C4-2B (cell line): ENCODE data around the gene DENND4C.

ENCODE experiments used
- H3K27ac ChIP-seq: fragments of 450-650 bp; 2 replicates; pipeline ENCODE4 v1.5.1; 2017
- ZFX ChIP-seq: fragments of 450-650 bp; IDR thresholded peaks from 2 replicates; pipeline ENCODE4 v1.6.1; 2017
- TF ChIP-seq, protein P1 (sequence below): fragments of 450-650 bp; conservative IDR thresholded peaks from 2 replicates; pipeline ENCODE4 v1.5.1; 2017; ENCODE audit warnings: mild to moderate bottlenecking

Gene DENND4C

DNA sequence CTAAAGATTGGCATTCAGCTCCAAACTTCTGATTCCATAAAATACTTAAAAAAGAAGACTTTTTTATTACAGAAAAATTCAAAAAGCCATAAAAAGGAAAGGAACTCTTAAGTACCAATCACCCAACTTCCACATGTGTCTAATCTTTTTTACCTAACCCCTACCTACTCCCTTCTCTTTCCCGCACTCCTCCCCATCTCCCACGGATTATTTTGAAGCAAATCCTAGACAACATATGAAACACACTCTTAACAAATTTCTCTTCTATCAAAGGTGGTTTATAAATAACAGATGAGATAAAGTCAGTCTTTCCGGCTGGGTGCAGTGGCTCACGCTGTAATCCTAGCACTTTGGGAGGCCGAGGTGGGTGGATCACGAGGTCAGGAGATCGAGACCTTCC lies 5.9 kb upstream of the DENND4C start:
- TF ChIP-seq, protein P1, sequence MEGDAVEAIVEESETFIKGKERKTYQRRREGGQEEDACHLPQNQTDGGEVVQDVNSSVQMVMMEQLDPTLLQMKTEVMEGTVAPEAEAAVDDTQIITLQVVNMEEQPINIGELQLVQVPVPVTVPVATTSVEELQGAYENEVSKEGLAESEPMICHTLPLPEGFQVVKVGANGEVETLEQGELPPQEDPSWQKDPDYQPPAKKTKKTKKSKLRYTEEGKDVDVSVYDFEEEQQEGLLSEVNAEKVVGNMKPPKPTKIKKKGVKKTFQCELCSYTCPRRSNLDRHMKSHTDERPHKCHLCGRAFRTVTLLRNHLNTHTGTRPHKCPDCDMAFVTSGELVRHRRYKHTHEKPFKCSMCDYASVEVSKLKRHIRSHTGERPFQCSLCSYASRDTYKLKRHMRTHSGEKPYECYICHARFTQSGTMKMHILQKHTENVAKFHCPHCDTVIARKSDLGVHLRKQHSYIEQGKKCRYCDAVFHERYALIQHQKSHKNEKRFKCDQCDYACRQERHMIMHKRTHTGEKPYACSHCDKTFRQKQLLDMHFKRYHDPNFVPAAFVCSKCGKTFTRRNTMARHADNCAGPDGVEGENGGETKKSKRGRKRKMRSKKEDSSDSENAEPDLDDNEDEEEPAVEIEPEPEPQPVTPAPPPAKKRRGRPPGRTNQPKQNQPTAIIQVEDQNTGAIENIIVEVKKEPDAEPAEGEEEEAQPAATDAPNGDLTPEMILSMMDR = no peak
- no peak for TF ChIP-seq ZFX
- H3K27ac ChIP-seq = no peak overlapping the region

DNA sequence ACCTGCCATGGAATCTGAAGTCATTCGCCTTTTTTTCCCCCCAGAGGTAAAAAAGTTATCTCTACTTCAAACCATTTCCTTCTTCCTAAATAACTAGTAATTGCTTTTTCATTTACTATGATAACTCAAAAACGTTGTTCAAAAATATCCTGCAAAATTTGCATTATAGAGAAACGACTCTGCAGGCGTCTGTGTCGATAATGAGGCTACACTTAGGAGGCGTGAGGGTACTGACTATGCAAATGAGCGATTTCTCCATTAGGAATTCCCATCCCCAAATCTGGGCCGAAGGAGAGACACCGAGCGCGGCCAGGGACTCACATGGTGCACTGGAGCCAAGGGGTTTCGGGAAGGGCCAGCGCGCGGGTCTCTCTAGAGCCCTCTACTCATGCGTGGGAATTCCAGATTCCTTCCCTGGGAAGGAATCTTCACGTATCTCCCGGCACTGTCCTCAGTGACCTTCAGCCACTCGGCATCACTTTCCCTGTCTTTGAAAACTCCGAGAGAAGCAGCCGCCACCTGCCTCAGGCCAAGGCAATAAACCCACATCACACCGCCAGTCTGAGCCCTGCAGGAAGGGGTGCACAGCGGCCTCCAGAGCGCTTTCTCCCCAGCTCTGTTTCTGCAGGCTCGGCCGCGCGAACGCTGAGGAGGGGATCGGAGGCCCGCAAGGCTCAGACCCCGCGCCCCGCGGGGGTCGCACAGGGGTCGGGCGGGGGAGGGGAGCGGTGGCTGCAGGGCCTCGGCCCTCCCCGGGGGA lies 718 bp upstream of the DENND4C start:
- H3K27ac ChIP-seq = peak overlapping the region; percentile 95
- TF ChIP-seq, protein P1 = no peak
- TF ChIP-seq ZFX = peak; percentile 34; the same call in 1 of the 2 replicates

DNA sequence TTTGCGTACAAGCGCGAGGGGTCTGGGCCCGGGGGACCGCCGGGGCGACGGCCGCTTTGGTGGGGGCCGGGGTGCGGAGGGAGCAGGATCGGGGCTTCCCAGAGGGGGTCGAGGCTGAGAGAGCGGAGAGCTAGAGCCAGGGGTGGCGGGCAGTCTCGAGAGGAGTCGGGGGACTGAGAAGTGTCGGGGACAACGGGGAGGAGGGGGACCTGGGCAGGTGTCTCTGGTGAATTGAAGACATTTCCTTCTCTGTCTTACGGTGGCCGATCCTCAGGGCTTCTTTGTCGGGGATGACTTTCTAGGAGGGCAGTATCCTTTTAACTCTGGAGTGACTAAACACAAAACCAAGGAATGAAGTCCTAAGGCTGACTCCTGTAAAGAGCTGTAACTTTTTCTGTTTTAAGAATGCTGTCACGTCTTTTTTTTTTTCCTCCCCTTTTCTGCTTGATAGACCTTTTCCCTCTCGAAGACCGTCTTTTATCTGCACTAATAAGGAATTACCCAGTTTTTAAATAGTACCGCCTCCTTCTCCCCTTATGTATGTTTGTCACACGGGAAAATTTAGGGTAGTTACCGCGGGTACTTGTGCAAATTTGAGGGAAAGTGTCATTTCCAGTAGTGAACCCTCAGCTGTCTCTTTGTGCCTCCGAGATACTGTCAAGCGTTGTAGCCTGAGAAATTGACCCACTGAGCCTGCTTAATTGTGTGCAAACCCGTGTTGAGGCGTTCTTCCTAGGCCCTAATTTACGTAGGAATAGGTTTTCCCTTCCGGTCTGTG lies 822 bp downstream of the DENND4C start:
- H3K27ac ChIP-seq = peak overlapping the region; percentile 95
- peak; percentile 33 for TF ChIP-seq ZFX
- TF ChIP-seq, protein P1 = no peak

DNA sequence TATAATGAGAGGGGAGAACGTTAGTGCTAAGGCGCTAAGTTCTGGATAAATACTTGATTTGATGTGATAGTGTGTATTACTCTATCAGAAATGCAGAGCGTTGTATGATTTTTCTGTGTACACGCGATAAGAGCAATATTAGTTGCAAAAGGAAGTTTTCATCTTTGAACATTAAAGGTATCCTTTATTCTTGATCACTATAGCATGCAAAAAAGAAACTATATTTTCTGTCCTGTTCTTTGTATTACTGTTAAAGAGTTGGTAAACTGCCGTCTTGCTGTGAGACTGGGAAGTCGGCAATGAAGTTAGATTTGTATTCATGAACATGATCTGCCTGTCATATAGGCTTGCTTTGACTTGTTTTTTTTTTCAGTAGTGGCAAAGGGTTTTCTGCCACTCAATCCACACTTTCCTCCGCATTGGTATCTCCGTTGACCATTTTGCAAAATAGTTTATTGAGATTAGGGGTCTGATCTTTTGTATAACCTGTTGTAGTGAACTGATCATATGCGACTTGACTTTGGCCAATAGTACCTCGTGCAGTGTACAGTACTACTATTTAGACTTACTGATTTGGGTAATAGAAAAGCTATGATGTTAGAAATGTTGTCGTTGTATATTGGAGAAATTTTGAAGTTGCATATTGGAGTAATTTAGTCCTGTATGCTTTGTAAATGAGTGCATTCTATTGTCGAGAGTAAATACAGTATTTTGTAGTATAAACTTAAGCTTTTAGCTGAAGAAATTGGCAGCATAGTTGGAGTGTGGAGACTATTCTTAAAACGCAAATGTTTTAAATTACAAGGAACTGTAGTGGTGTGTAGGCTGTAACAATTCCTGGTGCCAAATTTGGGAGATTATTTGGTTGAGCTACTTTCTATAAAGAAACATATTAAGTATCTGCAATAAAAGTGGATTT lies 1.7 kb downstream of the DENND4C start:
- peak overlapping the region; percentile 95; the same call in 1 of the 2 replicates for H3K27ac ChIP-seq
- TF ChIP-seq, protein P1 = no peak
- no peak for TF ChIP-seq ZFX

DNA sequence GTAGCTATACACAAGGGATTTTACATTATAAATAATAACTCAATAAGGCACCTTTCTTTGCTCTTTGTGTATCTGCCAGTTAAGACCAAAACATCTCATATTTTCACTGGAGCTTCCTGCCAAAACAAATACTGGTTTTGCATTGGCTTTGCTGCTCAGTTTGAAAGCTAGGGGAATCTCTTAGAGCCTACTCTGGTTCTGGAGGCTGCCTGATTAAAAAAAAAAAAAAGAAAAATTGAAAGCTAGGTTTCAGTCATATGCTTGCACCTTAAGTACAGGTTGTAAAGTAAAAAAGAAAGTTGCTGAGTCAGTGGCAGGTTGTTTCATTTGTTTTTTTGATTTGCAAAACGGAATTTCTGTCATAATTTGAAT lies 2.3 kb downstream of the DENND4C start:
- H3K27ac ChIP-seq = no peak overlapping the region
- no peak for TF ChIP-seq ZFX
- TF ChIP-seq, protein P1 = peak; percentile 6; the same call in 1 of the 2 replicates

DNA sequence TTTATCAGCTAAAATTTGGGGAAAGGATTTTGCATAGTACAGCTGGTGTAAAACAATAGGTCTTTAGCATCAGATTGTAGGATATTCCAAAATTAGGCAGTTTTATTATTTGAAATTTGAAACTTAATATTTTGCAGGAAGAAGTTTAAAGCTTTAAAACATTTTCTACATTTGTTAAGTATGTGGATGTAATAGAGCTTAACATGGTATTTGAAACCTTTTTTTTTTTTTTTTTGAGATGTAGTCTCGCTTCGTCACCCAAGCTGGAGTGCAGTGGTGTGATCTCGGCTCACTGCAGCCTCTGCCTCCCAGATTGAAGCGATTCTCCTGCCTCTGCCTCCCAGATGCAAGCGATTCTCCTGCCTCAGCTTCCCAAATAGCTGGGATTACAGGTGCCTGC lies 2.9 kb downstream of the DENND4C start:
- TF ChIP-seq, protein P1 = no peak
- no peak for TF ChIP-seq ZFX
- H3K27ac ChIP-seq = peak overlapping the region; percentile 60
